Left ventricle myocardium inferior (tissue), 1 donor: ENCODE data around the gene TLN1. TPM values are rescaled to one million over a fixed set of nuclear protein-coding genes. Genes with fewer than 3 reads are reported as not detected.
A peak's percentile ranks its signal among the peaks of the same experiment; 100 is the strongest.

Source experiments
- DNase-seq: peaks from one replicate; pipeline ENCODE4 v3.0.0-alpha.2; 2020
- H3K27ac ChIP-seq: fragments of 200-600 bp; replicated peaks from 2 replicates; pipeline ENCODE4 v1.8.0; 2021
- H3K27me3 ChIP-seq: fragments of 200-600 bp; 2 replicates; pipeline ENCODE4 v1.8.0; 2021; ENCODE audit warnings: low read depth
- H3K36me3 ChIP-seq: fragments of 200-600 bp; 2 replicates; pipeline ENCODE4 v1.8.0; 2021
- H3K4me1 ChIP-seq: fragments of 200-600 bp; 2 replicates; pipeline ENCODE4 v1.8.0; 2021
- H3K4me3 ChIP-seq: fragments of 200-600 bp; 2 replicates; pipeline ENCODE4 v1.8.0; 2021; ENCODE audit warnings: mild to moderate bottlenecking, moderate library complexity
- H3K9me3 ChIP-seq: fragments of 200-600 bp; replicated peaks from 2 replicates; pipeline ENCODE4 v1.8.0; 2021
- CTCF ChIP-seq: fragments of 200-600 bp; IDR thresholded peaks from 2 replicates; pipeline ENCODE4 v1.8.0; 2021; ENCODE audit warnings: antibody characterized with exemption, mild to moderate bottlenecking, borderline replicate concordance
- intact Hi-C: fragments of 100-400 bp; cut with micrococcal nuclease; formaldehyde crosslinking; loops from one replicate; pipeline ENCODE4 v1.11.0; 2022
- total RNA-seq: library from RNA; stranded (reverse); fragmentation: NEBNext Ultra II Directional; extraction: Animal tissue kit (Norgen Biotek cat#: 25700); gene quantifications from one replicate; pipeline ENCODE4 v1.2.1, GENCODE V29; 2021
- donor health status: DM: no; HTN: yes; CAD: no; lungs with severe emphysema.

The TLN1 gene
- total RNA-seq, 1 donor from 2014 or later = 234 TPM

- Histone ChIP-seq H3K36me3 (peaks cover 89% of the 10 kb centered on the region), H3K27ac (no peak overlapping the region), H3K4me1 (peaks cover 49% of the 10 kb centered on the region), H3K4me3 (no peak overlapping the region), H3K27me3 (no peaks in the 10 kb centered on the region), H3K9me3 (no peaks in the 10 kb centered on the region)
- TF ChIP-seq CTCF = no peak
- intact Hi-C loops = no loop called here
- DNase-seq = no peak
Measured at GRCh38 chr9:35741740-35742139, 9.7 kb upstream of the TLN1 start.

GRCh38 chr9:35740243-35740642, 8.2 kb upstream of the TLN1 start:
- H3K9me3 ChIP-seq = no peaks in the 10 kb centered on the region
- no peaks in the 10 kb centered on the region for H3K27me3 ChIP-seq
- TF ChIP-seq CTCF = no peak
- H3K4me3 ChIP-seq = no peak overlapping the region
- H3K36me3 ChIP-seq = peaks cover 99% of the 10 kb centered on the region
- no peak overlapping the region for H3K27ac ChIP-seq
- intact Hi-C loops = no loop called here
- peaks cover 45% of the 10 kb centered on the region for H3K4me1 ChIP-seq
- no peak for DNase-seq

- no peak for DNase-seq
- no peak overlapping the region for H3K4me3 ChIP-seq
- H3K27ac ChIP-seq = no peak overlapping the region
- TF ChIP-seq CTCF = no peak
- intact Hi-C loops = no loop called here
- no peaks in the 10 kb centered on the region for H3K9me3 ChIP-seq
- peaks cover 35% of the 10 kb centered on the region for H3K4me1 ChIP-seq
- peaks cover 99% of the 10 kb centered on the region for H3K36me3 ChIP-seq
- no peaks in the 10 kb centered on the region for H3K27me3 ChIP-seq
Measured at GRCh38 chr9:35738924-35739323, 6.9 kb upstream of the TLN1 start.

GRCh38 chr9:35738186-35738585, 6.2 kb upstream of the TLN1 start:
- intact Hi-C loops = no loop called here
- Histone ChIP-seq H3K4me1 (peaks cover 35% of the 10 kb centered on the region), H3K4me3 (no peak overlapping the region), H3K27ac (no peak overlapping the region), H3K27me3 (no peaks in the 10 kb centered on the region), H3K36me3 (peaks cover 93% of the 10 kb centered on the region), H3K9me3 (no peaks in the 10 kb centered on the region)
- no peak for TF ChIP-seq CTCF
- no peak for DNase-seq

- peak overlapping the region; percentile 48 for H3K27ac ChIP-seq
- intact Hi-C loops = no loop called here
Measured at GRCh38 chr9:35737143-35737542, 5.1 kb upstream of the TLN1 start.

More at GRCh38 chr9:35737143-35737542, 5.1 kb upstream of the TLN1 start:
- no peak for DNase-seq
- Histone ChIP-seq H3K4me3 (no peak overlapping the region), H3K4me1 (peaks cover 39% of the 10 kb centered on the region), H3K9me3 (no peaks in the 10 kb centered on the region), H3K27me3 (no peaks in the 10 kb centered on the region), H3K36me3 (peaks cover 82% of the 10 kb centered on the region)
- no peak for TF ChIP-seq CTCF
